Esophagus muscularis mucosa (tissue), 4 donors: ENCODE data around the gene DLG1. TPM values are rescaled to one million over a fixed set of nuclear protein-coding genes. Genes with fewer than 3 reads are reported as not detected.

Experiments
- DNase-seq: peaks from one replicate; pipeline ENCODE4 v3.0.0-alpha.2; 2017; ENCODE audit errors: extremely low spot score
- H3K27ac ChIP-seq, 4 donors: fragments of 200-600 bp; sonication (generic); replicated peaks in 1 of 4; 1 replicate in 3 of 4; 2 replicates in 1 of 4; pipeline ENCODE4 v1.5.1; 2016 to 2019; ENCODE audit warnings: mild to moderate bottlenecking in 1 of 4
- H3K27me3 ChIP-seq, 4 donors: fragments of 200-600 bp; sonication (generic); one replicate each; pipeline versions ENCODE4 v1.5.1 to v1.6.0; 2016 to 2019
- H3K36me3 ChIP-seq, 4 donors: fragments of 200-600 bp; sonication (generic); one replicate each; pipeline ENCODE4 v1.5.1; 2016 to 2019
- H3K4me1 ChIP-seq, 4 donors: fragments of 200-600 bp; sonication (generic); one replicate each; pipeline ENCODE4 v1.5.1; 2016 to 2019
- H3K4me3 ChIP-seq, 4 donors: fragments of 200-600 bp; sonication (generic); 1 replicate in 2 of 4; 2 replicates in 2 of 4; pipeline ENCODE4 v1.5.1; 2016 to 2019; ENCODE audit warnings: mild to moderate bottlenecking in 4 of 4, moderate library complexity in 1 of 4
- H3K9me3 ChIP-seq, 4 donors: fragments of 200-600 bp; sonication (generic); 1 replicate in 3 of 4; 2 replicates in 1 of 4; pipeline ENCODE4 v1.5.1; 2016 to 2019
- CTCF ChIP-seq, 3 experiments: fragments of 200-600 bp in 2 of 3; fragments of 450-650 bp in 1 of 3; sonication (generic) in 2 of 3; IDR thresholded peaks; one replicate each; pipeline ENCODE4 v1.5.1; 2017 to 2019; ENCODE audit warnings: antibody characterized with exemption in 3 of 3, mild to moderate bottlenecking in 2 of 3, moderate library complexity in 1 of 3
- EP300 ChIP-seq: sonication (generic); formaldehyde crosslinking; IDR thresholded peaks from one replicate; pipeline ENCODE4 v1.6.1; 2017; ENCODE audit warnings: antibody characterized with exemption
- POLR2A ChIP-seq: fragments of 450-650 bp; IDR thresholded peaks from one replicate; pipeline ENCODE4 v1.6.1; 2017; ENCODE audit warnings: antibody characterized with exemption, moderate library complexity, mild to moderate bottlenecking, low read depth
- POLR2AphosphoS5 ChIP-seq, 2 donors: sonication (generic); formaldehyde crosslinking; IDR thresholded peaks; one replicate each; pipeline ENCODE4 v1.6.1; 2017; ENCODE audit warnings: antibody characterized with exemption in 2 of 2
- WGBS: methylation state at CpG from one replicate; pipeline ENCODE4 v1.1.5; 2018; 5-methylcytosine and 5-hydroxymethylcytosine counted together
- intact Hi-C: fragments of 100-400 bp; cut with DNase I; formaldehyde crosslinking; loops from one replicate; pipeline ENCODE4 v1.15.1; 2023
- total RNA-seq, 4 donors: library from RNA; depleted of rRNA; stranded (reverse); fragments of >200 nt; gene quantifications; one replicate each; pipeline versions ENCODE4 v1.1.0 to v1.2.1, GENCODE V29; 2016

Gene DLG1
- total RNA-seq, 4 donors from 2014 or later, result 56.8 to 73.1 (median 69.1) TPM

- H3K36me3 ChIP-seq, result no peaks in the 10 kb centered on the region
- no peak overlapping the region for H3K27ac ChIP-seq
- WGBS, result 88% methylated on average over 12 of the region's 20 CpGs
- no peaks in the 10 kb centered on the region for H3K4me1 ChIP-seq
- H3K4me3 ChIP-seq, result no peak overlapping the region
- H3K9me3 ChIP-seq, result no peaks in the 10 kb centered on the region
- no peak for TF ChIP-seq EP300
- no peak for DNase-seq
- peaks cover 0 to 34% (median 0%) of the 10 kb centered on the region in 4 donors for H3K27me3 ChIP-seq
- intact Hi-C loops, result loop anchor here (10.0 kb wide), 1 partner anchor 175 kb away; no protein-coding TSS in a partner anchor
These were observed 288.8 kb downstream of the DLG1 start for GRCh38 chr3:197009532-197010019.

DNA sequence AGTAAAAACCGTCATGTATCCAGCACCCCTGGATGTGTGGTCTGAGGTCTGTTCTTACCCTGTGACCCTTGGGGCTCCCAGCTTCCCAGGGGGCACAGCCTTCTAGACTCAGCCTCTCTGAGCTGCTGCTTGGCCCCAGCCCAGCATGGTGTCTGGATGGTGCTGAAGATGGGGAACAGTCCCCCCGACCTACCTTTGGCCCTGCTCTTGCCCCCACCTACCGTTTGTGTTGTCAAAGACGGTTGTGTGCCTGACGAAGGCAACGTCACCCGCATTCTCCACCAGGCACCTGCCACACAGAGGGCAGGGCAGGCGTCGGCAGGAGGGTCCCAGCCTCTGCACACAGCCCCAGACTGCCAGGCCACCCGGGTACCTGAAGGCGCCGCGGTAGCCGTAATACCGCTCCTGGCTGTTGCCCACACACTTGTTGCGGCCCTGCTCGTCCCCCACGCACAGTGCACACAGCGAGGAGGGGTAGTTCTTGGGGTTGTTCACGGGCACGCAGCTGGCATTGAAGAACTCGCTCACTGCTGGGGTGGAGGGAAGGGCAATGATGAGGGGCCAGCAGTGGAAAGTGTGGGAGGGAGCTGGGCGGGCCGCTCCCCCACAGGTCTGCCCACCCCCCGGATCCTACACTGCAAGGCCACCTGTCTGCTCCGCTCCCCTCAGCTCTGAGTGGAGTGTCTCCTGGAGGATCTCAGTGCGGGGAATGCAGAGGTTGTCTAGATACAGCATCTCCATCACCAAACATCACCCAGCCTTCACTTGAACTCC is 289.8 kb downstream of the DLG1 start:
- peaks cover 4 to 8% (median 6%) of the 10 kb centered on the region in 4 donors for H3K4me1 ChIP-seq
- no peak overlapping the region for H3K27ac ChIP-seq
- WGBS, result 95% methylated on average over 6 of the region's 27 CpGs
- intact Hi-C loops, result loop anchor here (10.0 kb wide), 1 partner anchor 176 kb away; no protein-coding TSS in a partner anchor
- peaks cover 0 to 34% (median 0%) of the 10 kb centered on the region in 4 donors for H3K27me3 ChIP-seq
- H3K4me3 ChIP-seq, result no peak overlapping the region
- no peaks in the 10 kb centered on the region for H3K36me3 ChIP-seq
- TF ChIP-seq POLR2AphosphoS5 (IDR thresholded peaks at IDR 0.05), result no peak
- no peak for TF ChIP-seq CTCF (IDR thresholded peaks at IDR 0.05)
- TF ChIP-seq EP300, result no peak
- no peak for TF ChIP-seq POLR2A
- no peak for DNase-seq
- no peaks in the 10 kb centered on the region for H3K9me3 ChIP-seq

- no peak for DNase-seq
- no peak for TF ChIP-seq EP300
- no peak for TF ChIP-seq POLR2A
- no peak for TF ChIP-seq CTCF (IDR thresholded peaks at IDR 0.05)
- no peak for TF ChIP-seq POLR2AphosphoS5 (IDR thresholded peaks at IDR 0.05)
- WGBS, result 84% methylated on average over 6 of the region's 8 CpGs
- no peaks in the 10 kb centered on the region for H3K9me3 ChIP-seq
- H3K27me3 ChIP-seq, result peaks cover 0 to 34% (median 0%) of the 10 kb centered on the region in 4 donors
- intact Hi-C loops, result loop anchor here (10.0 kb wide), 1 partner anchor 177 kb away; no protein-coding TSS in a partner anchor
- no peaks in the 10 kb centered on the region for H3K36me3 ChIP-seq
- H3K4me3 ChIP-seq, result no peak overlapping the region
- H3K4me1 ChIP-seq, result peaks cover 5 to 11% (median 9%) of the 10 kb centered on the region in 4 donors
- no peak overlapping the region for H3K27ac ChIP-seq
These were observed 290.5 kb downstream of the DLG1 start for GRCh38 chr3:197007953-197008352.

DNA sequence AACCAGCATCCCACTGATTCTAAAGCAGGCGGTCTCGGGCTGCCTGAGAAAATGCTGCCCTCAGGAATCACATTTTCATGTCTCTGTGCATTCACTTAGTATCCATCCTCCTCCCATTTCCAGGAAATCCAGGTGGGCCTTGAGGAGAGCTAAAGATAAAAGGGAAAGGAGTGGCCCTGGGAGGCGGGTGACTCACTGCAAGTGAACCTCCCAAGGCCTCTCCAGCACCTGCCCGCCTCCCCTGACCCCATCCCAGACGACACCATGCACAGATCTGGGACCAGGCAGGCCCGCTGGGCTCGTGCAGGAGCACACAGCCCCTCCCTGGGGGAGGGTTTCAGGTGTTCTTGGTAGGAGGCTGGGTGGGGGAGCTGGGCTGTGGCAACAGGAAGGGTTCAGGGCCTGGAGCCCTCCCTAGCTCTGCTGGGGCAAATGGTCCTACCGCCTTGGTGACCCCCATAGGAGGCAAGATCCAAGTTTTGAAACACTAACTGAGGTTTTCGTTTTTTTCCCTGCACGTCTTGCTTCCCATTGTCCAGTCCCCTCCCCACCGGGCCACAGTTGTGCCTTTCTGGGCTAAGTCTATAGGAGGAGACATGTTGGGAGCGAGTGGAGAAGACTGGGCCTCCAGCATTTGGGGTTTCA is 291.0 kb downstream of the DLG1 start:
- Histone ChIP-seq H3K36me3 (no peaks in the 10 kb centered on the region), H3K27ac (no peak overlapping the region), H3K4me3 (no peak overlapping the region), H3K27me3 (peaks cover 0 to 34% (median 0%) of the 10 kb centered on the region in 4 donors), H3K4me1 (peaks cover 5 to 13% (median 12%) of the 10 kb centered on the region in 4 donors), H3K9me3 (no peaks in the 10 kb centered on the region)
- DNase-seq, result no peak
- WGBS, result 84% methylated on average over 12 of the region's 12 CpGs
- intact Hi-C loops, result loop anchor here (10.0 kb wide), 1 partner anchor 177 kb away; no protein-coding TSS in a partner anchor
- no peak for TF ChIP-seq POLR2AphosphoS5 (IDR thresholded peaks at IDR 0.05)
- no peak for TF ChIP-seq CTCF (IDR thresholded peaks at IDR 0.05)
- no peak for TF ChIP-seq POLR2A
- TF ChIP-seq EP300, result no peak

GRCh38 chr3:197006860-197007259 is 291.6 kb downstream of the DLG1 start:
- no peak for DNase-seq
- Histone ChIP-seq H3K9me3 (no peaks in the 10 kb centered on the region), H3K4me3 (no peak overlapping the region), H3K27ac (no peak overlapping the region), H3K27me3 (peaks cover 0 to 34% (median 0%) of the 10 kb centered on the region in 4 donors), H3K4me1 (peaks cover 5 to 19% (median 17%) of the 10 kb centered on the region in 4 donors), H3K36me3 (no peaks in the 10 kb centered on the region)
- no peak for TF ChIP-seq EP300
- TF ChIP-seq POLR2A, result no peak
- TF ChIP-seq CTCF (IDR thresholded peaks at IDR 0.05), result no peak
- no peak for TF ChIP-seq POLR2AphosphoS5 (IDR thresholded peaks at IDR 0.05)
- intact Hi-C loops, result loop anchor here (10.0 kb wide), 1 partner anchor 178 kb away; no protein-coding TSS in a partner anchor
- WGBS, result 95% methylated on average over 5 of the region's 5 CpGs
